ENCODE results near the gene SOWAHB.
"Not testable (repeated sequence)": the region's sequence is repeated elsewhere in the genome, so short reads cannot be mapped to it uniquely, and the experiment has no call there.

Gene SOWAHB

DNA sequence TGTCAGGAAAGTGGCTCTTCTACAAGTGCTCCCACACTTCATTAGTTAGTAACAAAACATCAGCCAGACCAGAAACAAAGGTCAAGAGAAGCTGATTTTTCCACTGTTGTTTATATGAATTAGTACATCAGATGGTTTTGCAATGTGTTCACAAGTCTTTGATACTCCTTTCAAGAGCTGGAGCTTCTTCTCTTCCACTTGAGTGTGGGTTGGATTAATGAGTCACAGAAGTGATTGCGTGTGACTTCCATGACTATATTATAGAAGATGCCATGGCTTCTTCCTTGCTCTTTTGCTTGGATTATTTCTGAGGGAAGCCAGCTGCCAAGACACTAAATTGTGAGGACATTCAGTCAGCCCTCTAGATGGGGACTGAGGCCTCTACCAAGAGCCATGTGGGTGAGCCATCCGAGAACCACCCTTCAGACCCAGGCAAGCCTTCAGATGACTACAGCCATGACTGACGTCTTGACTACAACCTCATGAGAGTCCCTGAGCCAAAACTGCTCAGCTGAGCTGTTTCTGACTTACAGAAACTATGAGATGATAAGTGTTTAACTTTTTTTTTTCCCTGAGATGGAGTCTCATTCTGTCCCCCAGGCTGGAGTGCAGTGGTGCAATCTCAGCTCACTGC lies 18.1 kb downstream of the SOWAHB start:
- Mint-ChIP-seq H3K36me3 (ENCODE audit: low read depth) (no peaks in the 10 kb centered on the region), H3K27ac (no peak overlapping the region), H3K4me3 (no peak overlapping the region), H3K9me3 (no peaks in the 10 kb centered on the region), H3K27me3 (peaks cover 20% of the 10 kb centered on the region), H3K4me1 (ENCODE audit: low read depth) (no peaks in the 10 kb centered on the region)
- DNase-seq: no peak

DNA sequence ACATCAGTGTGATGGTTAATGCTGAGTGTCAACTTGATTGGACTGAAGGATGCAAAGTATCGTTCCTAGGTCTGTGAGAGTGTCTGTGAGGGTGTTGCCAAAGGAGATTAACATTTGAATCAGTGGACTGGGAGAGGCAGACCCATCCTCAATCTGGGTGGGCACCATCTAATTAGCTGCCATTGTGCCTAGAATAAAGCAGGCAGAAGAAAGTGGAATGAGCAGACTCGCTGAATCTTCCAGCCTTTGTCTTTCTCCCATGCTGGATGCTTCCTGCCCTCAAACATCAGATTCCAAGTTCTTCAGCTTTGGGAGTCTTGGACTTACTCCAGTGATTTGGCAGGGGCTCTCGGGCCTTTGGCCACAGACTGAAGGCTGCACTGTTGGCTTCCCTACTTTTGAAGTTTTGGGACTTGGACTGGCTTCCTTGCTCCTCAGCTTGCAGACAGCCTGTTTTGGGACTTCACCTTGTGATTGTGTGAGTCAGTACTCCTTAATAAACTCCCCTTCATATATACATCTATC lies 19.2 kb downstream of the SOWAHB start:
- H3K36me3 Mint-ChIP-seq (ENCODE audit: low read depth); DNase-seq; H3K4me3 Mint-ChIP-seq; H3K4me1 Mint-ChIP-seq (ENCODE audit: low read depth); H3K27ac Mint-ChIP-seq; H3K9me3 Mint-ChIP-seq: not testable (repeated sequence)
- peaks cover 21% of the 10 kb centered on the region for H3K27me3 Mint-ChIP-seq

DNA sequence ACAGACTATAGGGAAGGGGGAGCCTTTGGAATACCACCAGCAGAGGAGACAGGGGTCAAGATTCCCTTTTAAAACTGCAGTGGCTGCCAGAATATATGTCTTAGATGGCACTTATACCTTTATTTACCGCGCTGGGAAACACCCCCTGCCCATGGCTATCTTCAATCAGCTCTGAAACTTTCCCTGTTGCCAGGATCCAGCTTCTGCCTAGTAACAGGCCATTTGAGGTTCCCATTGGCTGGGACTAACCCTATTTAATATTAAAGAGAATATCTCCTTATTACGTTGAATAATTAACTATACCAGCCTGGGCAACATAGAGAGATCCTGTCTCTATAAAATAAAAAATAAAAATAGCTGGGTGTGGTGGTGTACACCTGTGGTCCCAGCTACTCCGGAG lies 23.8 kb downstream of the SOWAHB start:
- H3K27ac Mint-ChIP-seq: no peak overlapping the region
- no peak overlapping the region for H3K4me3 Mint-ChIP-seq
- peaks cover 18% of the 10 kb centered on the region for H3K27me3 Mint-ChIP-seq
- no peak for DNase-seq
- H3K4me1 Mint-ChIP-seq (ENCODE audit: low read depth): peaks cover 6% of the 10 kb centered on the region
- H3K9me3 Mint-ChIP-seq: no peaks in the 10 kb centered on the region
- no peaks in the 10 kb centered on the region for H3K36me3 Mint-ChIP-seq (ENCODE audit: low read depth)

DNA sequence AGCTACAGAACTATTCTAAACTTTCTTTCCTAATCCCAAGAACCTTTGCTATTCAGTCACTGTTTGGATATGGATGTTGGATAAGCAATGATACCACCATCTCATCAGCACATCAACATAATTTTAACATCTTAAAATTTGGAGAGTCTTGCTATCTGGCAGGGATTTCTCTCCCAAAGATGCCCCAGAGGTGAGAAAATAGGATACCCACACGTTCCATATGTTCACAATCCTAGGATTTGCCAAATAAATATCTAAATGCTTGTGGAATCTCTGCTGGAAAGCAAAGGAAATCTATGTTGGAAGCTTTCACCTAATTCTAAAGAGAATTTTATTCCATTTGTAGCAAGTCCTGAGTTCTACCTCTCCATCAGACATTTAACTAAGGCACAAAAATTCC lies 24.4 kb downstream of the SOWAHB start:
- no peak for DNase-seq
- no peak overlapping the region for H3K27ac Mint-ChIP-seq
- H3K36me3 Mint-ChIP-seq (ENCODE audit: low read depth): no peaks in the 10 kb centered on the region
- H3K4me1 Mint-ChIP-seq (ENCODE audit: low read depth): peaks cover 6% of the 10 kb centered on the region
- H3K4me3 Mint-ChIP-seq: no peak overlapping the region
- peaks cover 11% of the 10 kb centered on the region for H3K27me3 Mint-ChIP-seq
- H3K9me3 Mint-ChIP-seq: no peaks in the 10 kb centered on the region

DNA sequence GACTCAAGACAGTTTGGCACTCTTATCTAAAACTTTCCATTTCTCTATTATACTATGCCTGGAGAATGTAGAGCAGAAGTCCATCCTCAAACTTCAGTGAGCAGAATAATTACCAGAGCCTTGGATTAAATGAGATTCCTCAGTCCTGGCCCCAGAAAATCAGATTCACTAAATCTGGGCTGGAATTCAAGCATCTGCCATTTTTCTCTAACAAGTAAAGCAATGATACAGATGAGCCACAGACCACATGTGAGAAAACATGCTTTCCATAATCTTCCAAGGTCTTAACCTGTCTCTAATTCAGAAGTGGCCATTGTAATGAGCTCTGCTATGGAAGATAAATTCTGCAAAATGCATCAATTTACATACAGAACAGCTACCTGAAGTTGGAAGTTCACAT lies 25.4 kb downstream of the SOWAHB start:
- Mint-ChIP-seq H3K9me3 (no peaks in the 10 kb centered on the region), H3K27me3 (peaks cover 5% of the 10 kb centered on the region), H3K4me3 (no peak overlapping the region), H3K27ac (no peak overlapping the region), H3K4me1 (ENCODE audit: low read depth) (peaks cover 6% of the 10 kb centered on the region), H3K36me3 (ENCODE audit: low read depth) (no peaks in the 10 kb centered on the region)
- DNase-seq: no peak

DNA sequence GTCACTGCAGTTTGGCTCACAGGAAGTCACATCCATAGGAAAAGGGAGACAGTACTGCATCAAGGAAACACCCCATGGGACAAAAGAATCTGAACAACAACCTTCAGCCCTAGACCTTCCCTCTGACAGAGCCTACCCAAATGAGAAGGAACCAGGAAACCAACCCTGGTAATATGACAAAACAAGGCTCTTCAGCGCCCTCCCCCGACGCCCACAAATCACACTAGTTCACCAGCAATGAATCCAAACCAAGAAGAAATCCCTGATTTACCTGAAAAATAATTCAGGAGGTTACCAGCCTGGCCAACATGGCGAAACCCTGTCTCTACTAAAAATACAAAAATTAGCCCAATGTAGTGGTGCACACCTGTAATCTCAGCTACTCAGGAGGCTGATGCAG lies 29.2 kb downstream of the SOWAHB start:
- H3K36me3 Mint-ChIP-seq (ENCODE audit: low read depth); H3K27ac Mint-ChIP-seq; H3K4me1 Mint-ChIP-seq (ENCODE audit: low read depth); DNase-seq; H3K27me3 Mint-ChIP-seq; H3K4me3 Mint-ChIP-seq; H3K9me3 Mint-ChIP-seq: not testable (repeated sequence)

DNA sequence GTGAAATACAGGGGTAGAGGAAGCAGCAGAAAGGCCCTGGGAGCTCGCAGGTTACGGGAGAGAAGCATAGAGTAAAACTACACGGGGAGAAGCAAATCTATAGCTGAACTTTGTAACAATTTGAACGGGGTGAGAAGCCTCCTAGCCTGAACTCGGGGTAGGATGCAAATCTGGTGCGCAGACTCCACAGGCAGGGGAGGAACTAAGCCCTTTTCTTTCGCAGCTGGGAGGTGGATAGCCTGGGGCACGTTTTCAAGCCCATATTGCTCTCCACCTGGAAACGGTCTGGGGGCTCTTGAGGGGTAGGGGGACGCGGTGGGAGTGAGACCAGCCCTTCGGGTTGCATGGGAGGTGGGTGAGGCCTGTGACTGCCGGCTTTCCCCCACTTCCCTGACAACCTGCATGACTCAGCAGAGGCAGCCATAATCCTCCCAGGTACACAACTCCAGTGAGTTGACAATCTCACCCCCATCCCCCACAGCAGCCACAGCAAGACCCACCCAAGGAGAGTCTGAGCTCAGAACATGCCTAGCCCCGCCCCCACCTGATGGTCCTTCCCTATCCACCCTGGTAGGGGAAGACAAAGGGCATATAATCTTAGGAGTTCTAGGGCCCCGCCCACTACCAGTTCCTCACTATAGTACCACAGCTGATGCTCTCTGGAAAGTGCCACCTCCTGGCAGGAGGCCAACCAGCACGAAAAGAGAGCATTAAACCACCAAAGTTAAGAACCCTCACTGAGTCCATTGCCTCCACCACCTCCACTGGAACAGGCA lies 29.9 kb downstream of the SOWAHB start:
- H3K27me3 Mint-ChIP-seq: no peaks in the 10 kb centered on the region
- no peaks in the 10 kb centered on the region for H3K9me3 Mint-ChIP-seq
- H3K4me1 Mint-ChIP-seq (ENCODE audit: low read depth): peaks cover 6% of the 10 kb centered on the region
- no peak for DNase-seq
- no peak overlapping the region for H3K4me3 Mint-ChIP-seq
- no peak overlapping the region for H3K27ac Mint-ChIP-seq
- H3K36me3 Mint-ChIP-seq (ENCODE audit: low read depth): no peaks in the 10 kb centered on the region

DNA sequence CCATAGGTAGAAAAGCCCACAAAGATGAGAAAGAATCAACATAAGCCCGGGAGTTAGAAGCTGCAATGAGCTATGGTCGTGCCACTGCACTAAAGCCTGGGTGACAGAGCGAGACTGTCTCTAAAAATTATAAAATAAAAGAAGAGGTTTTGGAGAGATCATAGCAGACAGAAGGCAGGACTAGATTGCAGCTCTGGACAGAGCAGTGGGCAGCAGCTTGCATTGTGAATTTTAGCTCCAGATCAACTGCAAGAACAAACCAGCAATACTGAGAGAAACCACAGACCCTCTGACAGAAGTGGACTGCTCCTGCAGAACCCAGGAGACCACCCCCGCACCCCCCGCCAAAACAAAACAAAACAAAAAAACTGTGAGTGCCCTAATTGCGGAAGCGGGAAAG lies 30.6 kb downstream of the SOWAHB start:
- DNase-seq: no peak
- Mint-ChIP-seq H3K27me3 (no peaks in the 10 kb centered on the region), H3K9me3 (no peaks in the 10 kb centered on the region), H3K4me3 (no peak overlapping the region), H3K27ac (no peak overlapping the region), H3K4me1 (ENCODE audit: low read depth) (peaks cover 1% of the 10 kb centered on the region), H3K36me3 (ENCODE audit: low read depth) (no peaks in the 10 kb centered on the region)

DNA sequence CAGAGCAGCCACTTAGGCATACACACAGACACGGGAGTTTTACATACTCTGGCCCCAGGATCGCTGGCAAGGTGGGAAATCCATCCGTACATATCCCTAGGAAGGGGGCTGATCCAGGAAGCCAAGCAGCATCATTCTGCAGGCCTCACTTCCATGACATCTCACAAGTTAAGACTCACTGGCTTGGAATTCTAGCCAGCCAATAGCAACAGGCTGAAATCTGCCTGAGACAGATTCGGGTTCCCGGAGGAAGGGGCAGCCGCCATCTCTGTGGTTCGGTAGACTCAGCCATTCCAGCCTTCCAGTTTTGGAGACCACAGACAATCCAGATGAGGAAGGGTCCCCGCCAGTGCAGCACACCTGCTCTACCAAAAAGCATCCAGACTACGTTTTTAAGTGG lies 31.3 kb downstream of the SOWAHB start:
- H3K27me3 Mint-ChIP-seq: no peaks in the 10 kb centered on the region
- no peaks in the 10 kb centered on the region for H3K9me3 Mint-ChIP-seq
- H3K27ac Mint-ChIP-seq: no peak overlapping the region
- no peaks in the 10 kb centered on the region for H3K36me3 Mint-ChIP-seq (ENCODE audit: low read depth)
- DNase-seq: no peak
- H3K4me3 Mint-ChIP-seq: no peak overlapping the region
- H3K4me1 Mint-ChIP-seq (ENCODE audit: low read depth): no peaks in the 10 kb centered on the region

DNA sequence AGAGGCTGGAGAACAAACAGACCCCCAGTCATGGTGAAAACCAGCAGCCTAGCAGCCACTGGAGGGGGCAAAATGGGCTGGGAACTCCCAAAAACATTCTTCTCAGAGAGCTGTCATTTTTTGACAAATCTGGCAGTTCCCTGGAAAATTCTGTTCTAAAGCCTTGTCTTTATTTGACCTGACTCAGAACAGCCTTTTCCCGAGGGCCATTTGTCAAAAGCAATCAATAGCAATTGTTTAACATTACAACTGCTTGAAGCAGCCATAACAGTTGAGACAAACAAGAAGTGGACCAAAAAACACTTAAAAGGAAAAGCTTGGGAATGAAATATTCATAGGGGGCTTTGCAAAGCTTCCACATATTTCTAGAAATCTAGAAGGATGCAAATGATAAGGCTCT lies 39.6 kb downstream of the SOWAHB start:
- Mint-ChIP-seq H3K27ac (no peak overlapping the region), H3K4me3 (no peak overlapping the region), H3K9me3 (no peaks in the 10 kb centered on the region), H3K36me3 (ENCODE audit: low read depth) (no peaks in the 10 kb centered on the region), H3K27me3 (peaks cover 5% of the 10 kb centered on the region), H3K4me1 (ENCODE audit: low read depth) (no peaks in the 10 kb centered on the region)
- DNase-seq: no peak

DNA sequence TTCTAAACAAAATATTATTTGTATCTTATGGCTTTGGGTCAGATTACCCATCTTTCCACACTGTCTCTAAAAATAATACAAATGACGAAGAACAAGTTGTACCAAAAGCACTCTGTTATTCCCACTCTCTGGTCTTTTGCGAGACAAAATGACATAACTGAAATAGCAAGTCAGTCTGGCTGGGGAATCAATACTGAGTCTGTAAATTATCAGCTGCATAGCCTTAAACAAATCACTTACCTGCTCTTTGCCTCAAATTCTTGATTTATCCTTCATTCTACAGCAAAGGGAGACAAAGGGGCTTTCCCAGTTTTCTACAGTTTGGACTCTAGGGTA lies 40.9 kb downstream of the SOWAHB start:
- Mint-ChIP-seq H3K4me3 (no peak overlapping the region), H3K27ac (no peak overlapping the region), H3K36me3 (ENCODE audit: low read depth) (no peaks in the 10 kb centered on the region), H3K27me3 (peaks cover 8% of the 10 kb centered on the region), H3K9me3 (no peaks in the 10 kb centered on the region), H3K4me1 (ENCODE audit: low read depth) (no peaks in the 10 kb centered on the region)
- DNase-seq: no peak

DNA sequence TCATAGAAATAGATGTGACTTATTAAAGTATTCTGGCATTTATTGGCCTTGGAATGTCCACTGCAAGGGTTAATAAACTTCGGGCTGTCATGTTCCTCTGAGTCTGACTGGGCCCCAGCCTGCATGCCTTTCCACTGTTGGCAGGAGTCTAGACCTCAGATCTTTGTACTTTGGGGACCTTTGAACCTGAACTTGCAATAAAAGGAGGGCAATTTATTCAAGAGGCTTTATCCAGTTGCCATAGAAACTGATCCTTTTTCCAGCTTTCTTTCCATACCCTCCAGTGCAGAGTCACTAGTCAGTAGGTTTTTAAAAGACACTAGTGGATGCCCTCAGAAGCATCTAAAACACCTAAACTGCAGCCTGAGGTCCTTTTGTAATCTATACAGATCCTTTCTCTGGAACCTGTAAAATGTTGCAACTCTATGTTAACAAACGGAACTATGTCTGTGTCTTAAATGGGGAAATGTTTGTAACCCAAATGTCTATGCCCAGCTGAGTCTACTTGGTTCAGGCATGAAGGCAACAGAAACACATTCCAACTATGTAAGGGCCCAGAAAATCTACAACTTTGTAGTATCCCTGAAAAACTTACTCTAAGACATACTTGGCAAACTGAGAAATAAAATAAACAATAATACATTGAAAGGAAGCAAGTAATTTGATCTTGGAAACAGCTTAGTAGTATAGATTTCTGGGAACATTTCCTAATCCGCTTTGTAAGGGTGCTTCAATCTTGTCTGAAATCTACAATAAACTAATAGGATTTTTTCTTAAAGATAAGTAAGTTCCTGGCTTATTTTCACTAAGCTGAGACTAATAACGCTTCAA lies 41.5 kb downstream of the SOWAHB start:
- no peak overlapping the region for H3K4me3 Mint-ChIP-seq
- H3K9me3 Mint-ChIP-seq: no peaks in the 10 kb centered on the region
- no peaks in the 10 kb centered on the region for H3K4me1 Mint-ChIP-seq (ENCODE audit: low read depth)
- H3K27me3 Mint-ChIP-seq: peaks cover 9% of the 10 kb centered on the region
- no peaks in the 10 kb centered on the region for H3K36me3 Mint-ChIP-seq (ENCODE audit: low read depth)
- no peak for DNase-seq
- H3K27ac Mint-ChIP-seq: no peak overlapping the region

DNA sequence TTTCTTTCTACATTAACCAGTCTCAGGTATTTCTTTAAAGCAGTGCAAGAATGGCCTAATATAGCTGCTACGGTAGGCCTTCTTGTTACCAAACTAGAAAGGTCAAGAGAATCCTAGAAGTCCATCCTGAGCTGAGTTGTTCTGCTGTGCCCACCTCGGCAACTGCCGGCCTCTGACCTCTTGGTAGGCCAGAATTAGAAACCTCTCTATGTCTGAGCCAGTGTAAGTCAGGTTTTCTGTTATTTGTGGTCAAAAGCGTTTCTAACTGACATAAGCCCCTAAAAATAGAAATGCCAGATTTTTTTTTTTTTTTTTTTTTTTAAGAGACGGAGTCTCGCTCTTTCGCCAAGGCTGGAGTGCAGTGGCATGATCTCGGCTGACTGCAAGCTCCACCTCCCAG lies 43.1 kb downstream of the SOWAHB start:
- Mint-ChIP-seq H3K4me3 (no peak overlapping the region), H3K4me1 (ENCODE audit: low read depth) (no peaks in the 10 kb centered on the region), H3K36me3 (ENCODE audit: low read depth) (no peaks in the 10 kb centered on the region), H3K9me3 (no peaks in the 10 kb centered on the region), H3K27me3 (peaks cover 9% of the 10 kb centered on the region), H3K27ac (no peak overlapping the region)
- DNase-seq: no peak

DNA sequence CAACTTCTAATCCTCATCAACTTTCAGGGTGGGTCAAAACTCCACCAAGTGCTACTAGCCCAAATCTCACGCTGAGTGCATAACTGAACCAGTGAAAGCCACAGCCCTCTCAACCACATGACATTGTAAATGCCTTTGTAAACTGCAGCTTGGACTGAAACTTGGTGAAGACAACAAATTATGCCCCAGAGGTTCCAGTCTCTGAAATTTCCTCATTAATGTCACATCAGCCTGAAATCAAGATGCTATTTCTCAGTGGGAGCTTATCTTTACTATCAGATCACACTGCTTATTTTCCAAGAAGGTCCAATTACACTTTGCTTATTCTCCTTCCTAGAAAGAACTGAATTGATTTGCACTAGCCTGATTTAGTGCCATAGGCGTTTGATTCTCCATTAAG lies 46.6 kb downstream of the SOWAHB start:
- H3K4me1 Mint-ChIP-seq (ENCODE audit: low read depth): no peaks in the 10 kb centered on the region
- DNase-seq: no peak
- H3K9me3 Mint-ChIP-seq: no peaks in the 10 kb centered on the region
- peaks cover 9% of the 10 kb centered on the region for H3K27me3 Mint-ChIP-seq
- no peaks in the 10 kb centered on the region for H3K36me3 Mint-ChIP-seq (ENCODE audit: low read depth)
- H3K27ac Mint-ChIP-seq: no peak overlapping the region
- no peak overlapping the region for H3K4me3 Mint-ChIP-seq

DNA sequence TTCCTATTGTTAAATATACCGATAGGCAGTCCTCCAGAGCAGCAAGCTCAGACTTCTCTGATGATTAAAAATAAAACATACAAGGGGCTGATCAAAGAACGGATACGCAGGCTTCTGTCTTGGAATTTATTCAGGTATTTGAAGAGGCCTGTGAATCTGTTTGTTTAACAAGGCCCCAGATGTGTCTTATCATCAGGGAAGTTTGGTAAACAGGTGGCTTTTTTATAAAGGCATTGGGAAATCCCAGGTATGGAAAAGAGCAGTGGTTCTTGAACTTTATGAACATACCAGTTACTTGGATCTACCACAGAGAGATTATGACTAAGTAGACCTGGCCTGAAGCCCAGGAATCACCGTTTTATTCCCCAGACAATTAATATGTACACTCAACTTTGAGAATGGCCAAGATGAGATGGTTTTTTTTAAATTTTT lies 47.9 kb downstream of the SOWAHB start:
- H3K27ac Mint-ChIP-seq: no peak overlapping the region
- no peak for DNase-seq
- peaks cover 9% of the 10 kb centered on the region for H3K27me3 Mint-ChIP-seq
- no peaks in the 10 kb centered on the region for H3K4me1 Mint-ChIP-seq (ENCODE audit: low read depth)
- H3K4me3 Mint-ChIP-seq: no peak overlapping the region
- no peaks in the 10 kb centered on the region for H3K9me3 Mint-ChIP-seq
- no peaks in the 10 kb centered on the region for H3K36me3 Mint-ChIP-seq (ENCODE audit: low read depth)

All from activated T-cell treated with anti-CD3 and anti-CD28 coated beads, Interleukin-2, amount 50 U/mL, for 24 hours (primary cell).